CD4-positive, alpha-beta T cell treated with Interleukin-15 for 4 hours (primary cell): ENCODE results near the gene SIK1.
"Not testable (repeated sequence)": the region's sequence is repeated elsewhere in the genome, so short reads cannot be mapped to it uniquely, and the experiment has no call there.

Source experiments
- DNase-seq: peaks from one replicate; pipeline ENCODE4 v3.0.0-alpha.2; 2020; ENCODE audit warnings: low spot score

Gene SIK1

GRCh38 chr21:43439316-43440075 lies 12.6 kb upstream of the SIK1 start:
- DNase-seq, result not testable (repeated sequence)

- DNase-seq, result not testable (repeated sequence)
Observed at GRCh38 chr21:43436272-43436671, 9.3 kb upstream of the SIK1 start.

GRCh38 chr21:43433340-43434136 lies 6.6 kb upstream of the SIK1 start:
- DNase-seq, result not testable (repeated sequence)

- DNase-seq, result not testable (repeated sequence)
Observed at GRCh38 chr21:43430830-43431416, 4.0 kb upstream of the SIK1 start.

GRCh38 chr21:43428964-43429363 lies 2.0 kb upstream of the SIK1 start:
- not testable (repeated sequence) for DNase-seq

- DNase-seq, result not testable (repeated sequence)
Observed at GRCh38 chr21:43427242-43427559, 270 bp upstream of the SIK1 start.

GRCh38 chr21:43426004-43426403 lies 927 bp downstream of the SIK1 start:
- not testable (repeated sequence) for DNase-seq

- DNase-seq, result not testable (repeated sequence)
Observed at GRCh38 chr21:43419475-43419874, 7.5 kb downstream of the SIK1 start.

GRCh38 chr21:43414576-43414975 lies 12.4 kb downstream of the SIK1 start:
- DNase-seq, result not testable (repeated sequence)

- DNase-seq, result not testable (repeated sequence)
Observed at GRCh38 chr21:43412020-43412788, 14.7 kb downstream of the SIK1 start.

- DNase-seq, result not testable (repeated sequence)
Observed at GRCh38 chr21:43410456-43411068, 16.4 kb downstream of the SIK1 start.

- not testable (repeated sequence) for DNase-seq
Observed at GRCh38 chr21:43407139-43407538, 19.8 kb downstream of the SIK1 start.

- not testable (repeated sequence) for DNase-seq
Observed at GRCh38 chr21:43404450-43404849, 22.5 kb downstream of the SIK1 start.

GRCh38 chr21:43403651-43404430 lies 23.1 kb downstream of the SIK1 start:
- not testable (repeated sequence) for DNase-seq

GRCh38 chr21:43401125-43401524 lies 25.8 kb downstream of the SIK1 start:
- not testable (repeated sequence) for DNase-seq

- not testable (repeated sequence) for DNase-seq
Observed at GRCh38 chr21:43399595-43400015, 27.3 kb downstream of the SIK1 start.

- not testable (repeated sequence) for DNase-seq
Observed at GRCh38 chr21:43399136-43399535, 27.8 kb downstream of the SIK1 start.

- not testable (repeated sequence) for DNase-seq
Observed at GRCh38 chr21:43398533-43398932, 28.4 kb downstream of the SIK1 start.

- not testable (repeated sequence) for DNase-seq
Observed at GRCh38 chr21:43398000-43398399, 28.9 kb downstream of the SIK1 start.

GRCh38 chr21:43397439-43397808 lies 29.5 kb downstream of the SIK1 start:
- not testable (repeated sequence) for DNase-seq
